ENCODE data around the gene SPATA31C1.

SPATA31C1 gene

DNA sequence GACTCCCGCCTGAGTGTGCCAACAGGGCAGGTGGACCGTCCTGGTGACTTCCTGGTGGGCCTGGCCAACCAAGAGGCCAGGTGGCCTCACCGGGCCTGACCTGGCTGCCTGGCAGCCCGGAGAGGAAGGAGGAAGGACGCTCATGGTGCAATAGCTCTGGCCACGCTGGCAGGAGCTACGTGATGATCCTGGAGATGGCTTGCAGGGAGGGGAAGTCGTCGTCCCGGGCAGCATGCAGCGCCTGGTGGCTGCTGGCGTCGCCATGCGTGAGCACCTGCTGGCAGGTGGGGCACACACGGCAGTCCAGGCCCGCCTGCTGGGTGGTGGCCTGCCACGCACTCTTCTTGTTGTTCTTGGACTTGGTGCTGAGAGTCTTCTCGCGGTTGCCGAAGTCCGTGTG, 26.3 kb downstream of the SPATA31C1 start:
- DNase-seq, result no peak

DNA sequence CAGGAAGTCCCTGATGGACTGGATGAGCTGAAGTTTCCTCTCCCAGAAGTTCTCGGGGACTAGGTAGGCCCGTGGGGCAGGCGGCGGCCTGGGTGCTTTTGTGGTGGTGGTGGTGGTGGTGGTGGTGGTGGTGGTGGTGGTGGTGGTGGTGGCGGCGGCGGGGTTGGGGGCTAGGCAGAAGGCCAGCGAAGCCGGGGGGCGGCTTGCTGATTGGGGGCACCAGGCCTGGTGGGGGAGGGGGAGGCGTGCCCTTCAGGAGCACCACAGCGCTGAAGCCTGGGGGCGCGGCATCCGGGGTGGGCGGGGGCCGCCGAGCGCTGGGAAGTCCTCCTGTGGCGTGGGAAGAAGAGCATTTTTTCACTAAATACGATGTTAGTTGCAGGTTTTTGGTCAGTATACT, 26.9 kb downstream of the SPATA31C1 start:
- DNase-seq, result no peak

DNA sequence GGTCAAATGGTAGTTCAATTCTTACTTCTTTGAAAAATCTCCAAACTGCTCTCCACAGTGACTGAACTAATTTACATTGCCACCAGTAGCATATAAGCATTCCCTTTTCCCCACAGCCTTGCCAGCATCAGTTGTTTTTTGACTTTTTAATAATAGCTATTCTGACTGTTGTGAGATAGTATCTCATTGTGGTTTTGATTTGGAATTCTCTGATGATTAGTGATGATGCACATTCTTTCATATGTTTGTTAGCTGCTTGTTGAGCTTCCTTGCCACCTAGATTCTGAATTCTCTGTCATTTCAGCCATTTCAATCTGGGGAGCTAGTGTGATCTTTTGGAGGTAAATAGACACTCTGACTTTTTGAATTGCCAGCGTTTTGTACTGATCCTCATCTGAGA, 32.5 kb downstream of the SPATA31C1 start:
- no peak for DNase-seq

DNA sequence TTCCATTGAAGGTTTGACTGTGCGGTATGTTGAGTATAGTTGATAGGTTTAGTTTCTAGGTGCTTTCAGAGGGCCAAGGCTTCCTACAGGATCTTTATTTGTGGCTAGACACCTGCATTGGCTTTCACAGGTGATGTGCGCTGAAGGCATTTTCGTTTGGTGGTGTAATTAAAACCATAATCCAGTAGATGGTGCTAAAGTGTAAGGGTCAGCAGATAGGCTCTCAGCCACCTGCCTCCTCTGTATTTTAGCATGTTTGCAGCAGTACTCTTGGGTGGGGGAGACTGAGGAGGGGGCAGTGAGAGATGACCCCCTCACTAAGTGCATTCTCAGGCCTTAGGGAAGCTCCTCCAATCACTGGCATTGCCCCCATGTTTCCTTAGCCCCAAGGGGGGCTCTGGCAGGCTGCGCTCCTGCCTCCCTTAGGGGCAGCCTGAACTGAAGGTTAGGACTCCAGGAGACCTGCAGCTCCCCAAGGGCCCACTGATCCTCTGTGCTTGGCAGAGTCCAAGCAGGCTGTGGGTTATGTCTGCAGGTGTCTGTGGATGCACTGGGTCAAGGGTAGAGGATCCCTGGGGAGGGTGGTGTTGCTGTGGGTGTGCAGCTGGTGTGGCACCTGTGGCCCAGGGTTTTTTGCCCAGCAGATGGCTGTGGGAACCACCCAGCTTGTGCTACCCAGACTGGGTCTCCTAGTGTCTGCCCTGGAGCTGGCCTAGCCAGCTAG, 33.2 kb downstream of the SPATA31C1 start:
- peak; percentile 26 to 63 for DNase-seq

DNA sequence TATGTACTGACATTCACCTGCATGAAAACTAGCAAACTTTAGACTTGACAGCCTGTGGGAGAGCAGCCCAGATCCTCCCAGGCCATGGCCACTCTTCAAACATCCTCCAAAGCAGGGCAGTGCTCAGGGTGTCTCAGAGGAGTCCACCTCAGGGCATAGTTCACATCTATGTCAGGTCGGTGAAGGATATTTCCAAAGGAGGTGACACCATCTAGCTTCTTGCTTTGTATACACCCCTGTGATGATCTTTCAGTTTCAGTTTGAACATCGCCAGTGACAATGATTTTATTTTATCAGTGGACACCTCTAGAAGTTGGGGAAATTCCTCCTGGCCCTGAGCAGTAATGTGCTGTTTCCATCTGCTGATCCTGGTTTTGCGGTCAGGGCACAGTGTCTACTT, 36.5 kb downstream of the SPATA31C1 start:
- no peak for DNase-seq

DNA sequence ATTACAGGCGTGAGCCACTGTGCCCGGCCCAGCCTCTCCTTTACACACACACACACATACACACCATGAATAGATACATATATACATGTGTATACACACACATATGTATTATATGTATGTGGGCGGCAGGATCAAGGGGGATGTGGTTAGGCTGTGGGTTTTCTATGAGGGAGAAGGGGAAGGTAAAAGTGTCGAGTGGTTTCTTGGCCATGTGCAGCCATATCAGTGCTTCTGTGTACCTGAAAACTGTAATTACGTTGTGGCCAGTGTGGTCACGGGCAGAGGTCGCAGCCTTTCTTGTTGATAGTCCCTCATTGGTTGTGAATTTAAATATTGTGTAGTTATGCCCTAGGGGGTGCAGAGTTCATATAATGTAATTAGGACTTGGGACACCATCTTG, 40.1 kb downstream of the SPATA31C1 start:
- no peak for DNase-seq

DNA sequence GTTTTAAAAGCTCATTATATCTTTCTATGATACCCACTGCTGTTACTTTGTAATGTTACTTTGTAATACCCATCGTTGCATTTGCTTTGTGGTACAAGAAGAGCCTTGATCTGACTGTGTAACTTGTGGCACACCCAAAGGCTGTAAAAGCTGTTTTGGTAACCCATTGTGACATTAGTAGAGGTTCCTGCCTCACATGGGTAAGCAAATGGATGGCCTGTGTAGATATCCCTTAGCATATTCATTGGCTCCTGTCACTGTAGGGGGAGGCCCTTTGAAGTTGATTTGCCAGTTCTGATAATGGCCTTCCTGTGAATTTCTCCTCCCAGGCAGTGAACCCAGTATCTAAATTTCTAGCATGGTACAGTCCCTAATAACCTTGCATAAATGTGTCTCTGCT, 40.8 kb downstream of the SPATA31C1 start:
- DNase-seq, result no peak

DNA sequence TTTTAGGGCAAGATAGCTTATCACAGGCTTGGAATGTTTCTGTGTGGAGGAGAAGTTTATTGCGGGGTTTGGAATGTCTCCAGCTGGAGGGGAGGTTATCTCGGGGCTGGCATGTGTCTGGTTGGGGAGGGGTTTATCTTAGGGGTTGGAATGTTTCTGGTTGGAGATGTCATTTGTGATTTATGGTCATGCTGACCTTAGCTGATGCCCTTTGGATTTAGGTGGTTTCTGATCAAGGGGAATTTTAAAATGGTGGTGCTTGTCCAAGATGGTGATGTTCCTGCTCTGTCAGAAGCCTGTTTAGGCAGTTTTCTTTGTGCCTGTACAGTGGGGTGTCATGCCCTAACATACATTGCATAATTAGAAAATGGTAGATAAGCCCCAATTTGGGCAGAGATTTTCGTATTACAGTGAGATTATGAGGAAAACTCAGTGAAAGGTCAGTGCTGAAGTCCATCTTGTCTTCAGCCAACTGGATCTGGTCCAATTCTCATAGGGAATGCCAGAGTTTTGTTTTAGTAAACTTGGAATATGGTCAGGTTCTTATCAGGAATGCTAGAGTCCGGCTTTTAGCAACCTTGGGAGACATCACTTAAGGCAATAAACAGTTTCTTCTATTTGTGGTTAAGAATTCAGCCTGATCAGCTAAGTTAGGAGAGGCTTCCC, 42.3 kb downstream of the SPATA31C1 start:
- DNase-seq, result no peak

DNA sequence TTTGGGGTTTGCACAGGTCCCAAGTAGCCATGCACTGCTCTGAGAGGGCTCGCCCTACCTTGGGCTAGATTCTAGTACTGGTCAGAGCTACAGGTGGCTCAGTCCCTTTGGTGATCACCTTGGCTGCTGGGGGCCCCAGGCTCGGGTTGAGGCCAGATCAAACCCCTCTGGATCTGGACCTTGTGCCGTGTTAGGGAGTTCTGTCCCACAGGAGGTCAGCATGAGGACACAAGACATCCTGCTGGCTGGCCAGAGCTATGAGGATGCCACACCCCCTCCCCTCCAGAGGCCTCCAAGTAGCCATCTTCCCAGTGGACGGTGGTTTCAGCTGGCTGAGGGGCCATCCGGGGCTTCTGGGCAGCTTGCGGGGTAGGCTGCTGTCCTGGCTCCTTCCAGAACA, 46.0 kb downstream of the SPATA31C1 start:
- DNase-seq, result no peak

DNA sequence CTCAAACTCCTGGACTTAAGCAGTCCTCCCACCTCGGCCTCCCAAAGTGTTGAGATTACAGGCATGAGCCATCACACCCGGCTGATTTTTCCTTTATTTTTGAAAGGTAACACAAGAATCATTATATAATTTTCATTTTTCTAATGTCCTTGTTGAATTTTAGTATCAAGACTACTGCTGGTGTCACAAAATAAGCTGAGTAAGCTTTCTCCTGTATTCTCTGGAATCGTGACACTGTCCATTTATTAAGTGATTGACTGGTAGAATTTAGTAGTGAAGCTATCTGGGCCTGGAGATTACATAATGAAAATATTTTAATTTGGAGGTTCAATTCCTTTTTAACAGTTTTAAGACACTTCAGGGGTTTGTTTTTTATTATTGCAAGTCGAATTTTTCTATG, 47.1 kb downstream of the SPATA31C1 start:
- no peak for DNase-seq

DNA sequence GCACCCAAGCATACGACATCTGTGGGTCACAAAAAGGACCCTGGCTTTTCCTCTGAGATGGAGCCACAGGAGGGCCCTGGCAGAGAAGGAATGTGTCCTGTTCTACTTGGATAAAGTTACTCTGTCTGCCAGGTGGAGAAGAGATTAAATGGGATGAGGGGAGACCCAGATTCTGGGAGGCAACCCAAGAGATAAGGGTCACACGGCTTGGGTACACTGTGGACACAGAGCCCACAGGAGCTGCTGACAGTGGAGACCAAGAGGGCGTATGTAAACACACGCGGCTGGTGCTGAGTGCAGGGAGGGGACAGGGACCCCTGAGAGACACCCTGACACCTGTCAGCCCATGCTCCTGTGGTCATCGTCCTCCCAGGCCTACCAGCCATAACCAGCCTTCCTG, 50.4 kb downstream of the SPATA31C1 start:
- no peak for DNase-seq

DNA sequence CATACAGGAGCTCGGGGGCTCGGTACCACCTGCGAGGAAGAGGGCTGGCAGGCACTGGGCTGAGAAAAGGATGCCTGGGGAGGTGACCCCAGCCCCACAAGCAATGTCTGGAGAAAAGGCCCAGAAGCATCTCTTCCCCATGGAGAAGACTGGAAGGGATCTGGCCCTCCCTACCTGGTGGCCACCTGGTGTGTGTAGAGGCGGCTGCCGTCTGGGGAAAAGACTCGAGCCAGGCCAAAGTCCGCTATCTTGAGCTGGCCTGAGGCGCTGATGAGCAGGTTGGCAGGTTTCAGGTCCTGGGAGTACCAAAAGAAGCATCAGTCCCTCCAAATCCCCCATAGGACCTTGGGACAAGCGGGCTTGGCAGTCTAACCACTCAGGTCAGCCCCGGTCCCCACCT, 52.8 kb downstream of the SPATA31C1 start:
- DNase-seq, result no peak

DNA sequence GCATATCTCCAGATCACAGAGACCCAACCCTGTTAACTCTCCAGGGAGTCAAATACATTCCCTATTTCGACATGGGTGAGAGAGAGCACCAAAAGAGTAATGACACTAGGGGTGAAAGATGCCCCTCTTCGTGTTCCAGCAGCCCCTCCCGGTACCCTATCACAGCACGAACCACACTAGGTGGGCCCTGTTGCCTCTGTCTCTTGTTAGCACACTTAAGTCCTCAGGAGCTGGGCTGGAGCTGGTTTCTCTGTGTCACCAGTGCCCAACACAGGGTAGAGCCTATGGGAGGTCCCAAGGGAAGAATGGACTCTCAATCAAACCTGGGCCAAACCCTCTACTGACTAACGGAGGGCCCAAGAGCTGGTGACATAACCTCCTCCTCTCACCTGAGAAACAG, 55.4 kb downstream of the SPATA31C1 start:
- no peak for DNase-seq
